Heart left ventricle (tissue), 16 donors: ENCODE results near the gene CFAP58. TPM values are rescaled to one million over a fixed set of nuclear protein-coding genes. Genes with fewer than 3 reads are reported as not detected.
A peak's percentile ranks its signal among the peaks of the same experiment; 100 is the strongest.

Experiments
- ATAC-seq, 4 donors: fragments of 200-7000 bp; cut with Tn5 transposase; one replicate each; pipeline ENCODE4 v1.9.1; 2020 to 2022; ENCODE audit warnings: moderate library complexity in 4 of 4, mild to moderate bottlenecking in 3 of 4, moderate number of reproducible peaks in 1 of 4
- DNase-seq, 5 donors: peaks; one replicate each; pipeline ENCODE4 v3.0.0-alpha.2; 2020
- H3K27ac ChIP-seq, 12 donors: fragments of 200-600 bp; sonication (generic) in 4 of 12; one replicate each; pipeline versions ENCODE4 v1.5.0 to v1.8.0; 2016 to 2022; ENCODE audit warnings: mild to moderate bottlenecking in 2 of 12
- H3K27me3 ChIP-seq, 9 donors: fragments of 200-600 bp; sonication (generic) in 2 of 9; one replicate each; pipeline versions ENCODE4 v1.5.1 to v1.8.0; 2016 to 2022; ENCODE audit warnings: mild to moderate bottlenecking in 3 of 9
- H3K36me3 ChIP-seq, 9 donors: fragments of 200-600 bp; sonication (generic) in 2 of 9; one replicate each; pipeline versions ENCODE4 v1.5.0 to v1.8.0; 2018 to 2022; ENCODE audit warnings: mild to moderate bottlenecking in 2 of 9
- H3K4me1 ChIP-seq, 12 donors: fragments of 200-600 bp; sonication (generic) in 4 of 12; one replicate each; pipeline versions ENCODE4 v1.5.0 to v1.8.0; 2016 to 2022; ENCODE audit warnings: mild to moderate bottlenecking in 3 of 12
- H3K4me3 ChIP-seq, 12 donors: fragments of 200-600 bp; sonication (generic) in 4 of 12; one replicate each; pipeline versions ENCODE4 v1.5.0 to v1.8.0; 2017 to 2022; ENCODE audit warnings: mild to moderate bottlenecking in 9 of 12, moderate library complexity in 4 of 12
- H3K9me3 ChIP-seq, 12 donors: fragments of 200-600 bp; sonication (generic) in 4 of 12; one replicate each; pipeline versions ENCODE4 v1.5.0 to v1.8.0; 2016 to 2022; ENCODE audit warnings: mild to moderate bottlenecking in 1 of 12
- CTCF ChIP-seq, 12 donors: fragments of 200-600 bp; sonication (generic) in 4 of 12; IDR thresholded peaks; one replicate each; pipeline versions ENCODE4 v1.5.0 to v1.8.0; 2018 to 2022; ENCODE audit warnings: antibody characterized with exemption in 12 of 12, mild to moderate bottlenecking in 5 of 12
- POLR2A ChIP-seq, 2 donors: fragments of 450-650 bp; IDR thresholded peaks; one replicate each; pipeline ENCODE4 v1.6.1; 2017; ENCODE audit warnings: antibody characterized with exemption in 2 of 2, mild to moderate bottlenecking in 2 of 2, moderate library complexity in 2 of 2
- WGBS, 4 donors: extraction: QIAGEN DNeasy Blood & Tissue Kit in 2 of 4; methylation state at CpG; one replicate each; pipeline versions ENCODE4 v1.1.5 to v1.1.7; 2013 to 2018; 5-methylcytosine and 5-hydroxymethylcytosine counted together
- intact Hi-C, 10 donors: fragments of 100-400 bp; cut with DNase I; formaldehyde crosslinking; loops; one replicate each; pipeline versions ENCODE4 v1.11.1 to v1.14.2; 2022
- polyA plus RNA-seq, 2 donors: library from polyadenylated mRNA; stranded (reverse); fragments of 200-250 nt; gene quantifications; one replicate each; pipeline ENCODE4 v1.2.3, GENCODE V29; 2013
- total RNA-seq, 9 donors: library from RNA; depleted of rRNA in 2 of 9; stranded (reverse); fragments of >200 nt in 2 of 9; fragmentation: NEBNext Ultra II Directional in 3 of 9; extraction: Animal tissue kit (Norgen Biotek cat#: 25700) in 3 of 9; gene quantifications; one replicate each; pipeline versions ENCODE4 v1.1.0 to v1.2.4, GENCODE V29; 2016 to 2023
- donor health status: ischemic (EF 13 %, LVEDD 7.1; RV severe dilation, severe dysfunction).
- donor health status: healthy with polysubstance abuse.
- donor health status: DM: no; HTN: yes; CAD: no.
- donor health status: DM: no; HTN: no; CAD: no.
- donor health status: ischemic (EF 25% LVEDD 6.9; RV normal size, moderate dysfunction).
- donor health status: ischemic (EF 25% LVEDD 5.7; RV mildly dilated, moderate dysfunction).
- donor health status: healthy.
- donor health status: DM: yes; HTN: yes; CAD: no.
- donor health status: ischemic (EF 35%, LVEDD 5.7; RV mildly dilated, moderate dysfunction).
- donor health status: nonischemic (EF 11% LVEDD 7.7; RV severe dilation, severe dysfunction).
- donor health status: DM: yes; HTN: yes; CAD: no.
- donor health status: PGD.
- donor health status: ischemic (EF 29% LVEDD 5.4; RV normal size, mild dysfunction).
- donor health status: nonischemic (EF 23%, LVEDD 6.1; RV moderate dilation, normal function).

CFAP58 gene
- total and polyA plus RNA-seq, 11 donors, result 0.62 to 4.9 (median 3.1) TPM

- Histone ChIP-seq H3K27ac (no peak overlapping the region), H3K36me3 (no peaks in the 10 kb centered on the region), H3K9me3 (peaks cover 0 to 5% (median 0%) of the 10 kb centered on the region in 12 donors), H3K4me1 (no peaks in the 10 kb centered on the region), H3K4me3 (no peak overlapping the region), H3K27me3 (peaks cover 0 to 9% (median 0%) of the 10 kb centered on the region in 9 donors)
- WGBS, 4 donors, result 78 to 87% (median 83%) methylated on average over 4 of the region's 4 CpGs
- ATAC-seq, result no peak
- no peak for DNase-seq
- intact Hi-C loops, result no loop called here
- TF ChIP-seq POLR2A (IDR thresholded peaks at IDR 0.05), result no peak
- TF ChIP-seq CTCF (IDR thresholded peaks at IDR 0.05), result no peak
These were observed 23.2 kb downstream of the CFAP58 start for GRCh38 chr10:104376784-104377300.

GRCh38 chr10:104380336-104380735, 26.7 kb downstream of the CFAP58 start:
- intact Hi-C loops, result no loop called here

GRCh38 chr10:104387130-104387888, 33.7 kb downstream of the CFAP58 start:
- WGBS, 4 donors, result 76 to 85% (median 78%) methylated on average over 6 of the region's 6 CpGs
- no peak overlapping the region for H3K4me3 ChIP-seq
- peaks cover 0 to 6% (median 0%) of the 10 kb centered on the region in 12 donors for H3K4me1 ChIP-seq
- H3K27me3 ChIP-seq, result no peaks in the 10 kb centered on the region
- ATAC-seq (no peak), DNase-seq (no peak)
- no peak for TF ChIP-seq POLR2A (IDR thresholded peaks at IDR 0.05)
- no peak for TF ChIP-seq CTCF (IDR thresholded peaks at IDR 0.05)
- no peaks in the 10 kb centered on the region for H3K9me3 ChIP-seq
- intact Hi-C loops, result no loop called here
- H3K27ac ChIP-seq, result no peak overlapping the region
- H3K36me3 ChIP-seq, result no peaks in the 10 kb centered on the region

More at GRCh38 chr10:104380336-104380735, 26.7 kb downstream of the CFAP58 start:
- ATAC-seq, result no peak
- H3K4me3 ChIP-seq, result no peak overlapping the region
- no peaks in the 10 kb centered on the region for H3K4me1 ChIP-seq
- DNase-seq, result no peak
- H3K27me3 ChIP-seq, result no peaks in the 10 kb centered on the region
- H3K36me3 ChIP-seq, result no peaks in the 10 kb centered on the region
- no peaks in the 10 kb centered on the region for H3K9me3 ChIP-seq
- H3K27ac ChIP-seq, result no peak overlapping the region
- 86 to 95% (median 89%) methylated on average over 4 of the region's 4 CpGs for WGBS, 4 donors
- no peak for TF ChIP-seq POLR2A (IDR thresholded peaks at IDR 0.05)
- no peak for TF ChIP-seq CTCF (IDR thresholded peaks at IDR 0.05)

- ATAC-seq (no peak), DNase-seq (peak in 1 of 5 donors; percentile 25)
- intact Hi-C loops, result no loop called here
- Histone ChIP-seq H3K36me3 (no peaks in the 10 kb centered on the region), H3K9me3 (no peaks in the 10 kb centered on the region), H3K4me3 (no peak overlapping the region), H3K27me3 (peaks cover 0 to under 1% (median 0%) of the 10 kb centered on the region in 9 donors), H3K4me1 (peaks cover 0 to 6% (median 0%) of the 10 kb centered on the region in 12 donors), H3K27ac (no peak overlapping the region)
- WGBS, 4 donors, result 43 to 48% (median 45%) methylated on average over 3 of the region's 3 CpGs
- TF ChIP-seq POLR2A (IDR thresholded peaks at IDR 0.05), result no peak
- TF ChIP-seq CTCF (IDR thresholded peaks at IDR 0.05), result no peak
These were observed 35.2 kb downstream of the CFAP58 start for GRCh38 chr10:104388830-104389229.
